PC-9 (cell line): ENCODE measurements around the gene RAD9B. TPM values are rescaled to one million over a fixed set of nuclear protein-coding genes. Genes with fewer than 3 reads are reported as not detected.
"Not testable (repeated sequence)": the region's sequence is repeated elsewhere in the genome, so short reads cannot be mapped to it uniquely, and the experiment has no call there.

ENCODE experiments used
- BruUV-seq: library from RNA; stranded (reverse); fragments of 400-500 nt; replicated peaks from 2 replicates; lab custom pipeline; 2021; lab: Mats Ljungman, UMichigan
- CTCF ChIA-PET: fragments of 300-600 bp; sonication (Branson Sonifier 250); formaldehyde crosslinking; loops from one replicate; lab custom pipeline; 2022; ENCODE audit warnings: antibody characterized with exemption; lab: Charles Lee
- POLR2A ChIA-PET: fragments of 300-600 bp; sonication (Branson Sonifier 250); formaldehyde crosslinking; loops from one replicate; lab custom pipeline; 2022; ENCODE audit warnings: antibody characterized with exemption; ENCODE audit not compliant: unreplicated experiment; lab: Charles Lee
- DNase-seq, 2 experiments: peaks; one replicate each; pipeline versions ENCODE4 v3.0.0 to v3.0.0-alpha.2; 2015 to 2022; ENCODE audit warnings: mixed read lengths in 1 of 2
- H2AFZ ChIP-seq: fragments of 200-600 bp; sonication (generic); 2 replicates; pipeline ENCODE4 v1.8.1; 2017; ENCODE audit warnings: antibody characterized with exemption
- H3F3A ChIP-seq: fragments of 200-600 bp; sonication (generic); 2 replicates; pipeline ENCODE4 v1.8.1; 2017; ENCODE audit warnings: antibody characterized with exemption, mild to moderate bottlenecking, low read depth; ENCODE audit not compliant: insufficient read depth
- H3K27ac ChIP-seq: fragments of 200-600 bp; sonication (generic); 2 replicates; pipeline ENCODE4 v1.6.1; 2016; ENCODE audit warnings: mixed run types
- H3K27me3 ChIP-seq: fragments of 200-600 bp; sonication (generic); 2 replicates; pipeline ENCODE4 v1.6.1; 2016; ENCODE audit warnings: low read depth, mixed run types; ENCODE audit not compliant: insufficient read depth
- H3K36me3 ChIP-seq: fragments of 200-600 bp; sonication (generic); 2 replicates; pipeline ENCODE4 v1.6.1; 2016; ENCODE audit warnings: low read depth, mixed run types
- H3K4me1 ChIP-seq: fragments of 200-600 bp; sonication (generic); replicated peaks from 2 replicates; pipeline ENCODE4 v1.6.1; 2016; ENCODE audit warnings: mixed run types; ENCODE audit not compliant: insufficient read depth
- H3K4me2 ChIP-seq: fragments of 200-600 bp; sonication (generic); 2 replicates; pipeline ENCODE4 v1.6.1; 2017; ENCODE audit warnings: mixed run types
- H3K4me3 ChIP-seq: fragments of 200-600 bp; sonication (generic); 2 replicates; pipeline ENCODE4 v1.6.1; 2016; ENCODE audit warnings: mixed run types
- H3K79me2 ChIP-seq: fragments of 200-600 bp; sonication (generic); 2 replicates; pipeline ENCODE4 v1.6.1; 2017; ENCODE audit warnings: low read depth, mixed run types
- H3K9me2 ChIP-seq: fragments of 200-600 bp; sonication (generic); 2 replicates; pipeline ENCODE4 v1.8.1; 2017; ENCODE audit warnings: mild to moderate bottlenecking; ENCODE audit not compliant: insufficient read depth
- H3K9me3 ChIP-seq: fragments of 200-600 bp; sonication (generic); 2 replicates; pipeline ENCODE4 v1.8.1; 2016; ENCODE audit warnings: low read depth; ENCODE audit not compliant: insufficient read depth
- H4K20me1 ChIP-seq: fragments of 200-600 bp; sonication (generic); 2 replicates; pipeline ENCODE4 v1.8.1; 2017; ENCODE audit not compliant: insufficient read depth
- EZH2 ChIP-seq: fragments of 200-600 bp; sonication (generic); IDR thresholded peaks from 2 replicates; pipeline ENCODE4 v1.8.0; 2017; ENCODE audit warnings: antibody characterized with exemption, low read depth
- intact Hi-C: fragments of 100-400 bp; cut with micrococcal nuclease; formaldehyde crosslinking; loops from one replicate; pipeline ENCODE4 v1.10.0; 2022; ENCODE audit not compliant: unreplicated experiment
- total RNA-seq: library from RNA; stranded (reverse); gene quantifications from 2 replicates; pipeline ENCODE4 v1.2.3, GENCODE V29; 2021
- TF ChIP-seq, protein P1 (sequence below): fragments of 200-600 bp; sonication (generic); conservative IDR thresholded peaks from 2 replicates; pipeline ENCODE4 v1.6.1; 2017; ENCODE audit warnings: mixed run types, antibody characterized with exemption, mild to moderate bottlenecking, moderate library complexity

RAD9B gene
- total RNA-seq, 1 experiment from 2014 or later = 2.3 TPM

DNA sequence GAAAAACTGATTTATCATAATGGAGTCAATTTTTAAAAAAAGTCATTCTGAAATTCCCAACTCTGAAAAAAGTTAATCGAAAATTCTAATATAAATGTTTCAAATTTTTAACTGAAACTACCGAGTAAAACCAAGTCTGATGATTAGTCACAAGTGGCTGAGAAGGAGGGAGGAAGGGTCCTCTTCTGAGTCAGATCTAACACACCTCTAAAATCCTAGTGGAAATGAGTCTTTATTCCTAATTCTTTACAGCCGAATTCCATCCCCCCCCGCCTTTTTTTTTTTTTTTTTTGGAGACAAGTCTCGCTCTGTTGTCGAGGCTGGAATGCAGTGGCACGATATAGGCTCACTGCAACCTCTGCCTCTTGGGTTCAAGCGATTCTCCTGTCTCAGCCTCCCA lies 37.9 kb downstream of the RAD9B start:
- DNase-seq = no peak
- POLR2A ChIA-PET = no interaction called here
- Histone ChIP-seq H3K4me3 (no peak overlapping the region), H3K9me3 (no peaks in the 10 kb centered on the region), H3K27me3 (no peaks in the 10 kb centered on the region), H4K20me1 (no peaks in the 10 kb centered on the region), H3K27ac (no peak overlapping the region), H3K36me3 (peaks cover 36% of the 10 kb centered on the region), H3F3A (peaks cover 11% of the 10 kb centered on the region; the same call in 1 of the 2 replicates), H3K9me2 (no peaks in the 10 kb centered on the region), H3K4me1 (peaks cover 4% of the 10 kb centered on the region; the same call in 1 of the 2 replicates), H3K4me2 (no peak overlapping the region), H3K79me2 (peaks cover 19% of the 10 kb centered on the region), H2AFZ (no peak overlapping the region)
- CTCF ChIA-PET = no interaction called here
- no TSS peak for BruUV-seq
- intact Hi-C loops = no loop called here
- no peak for TF ChIP-seq EZH2
- TF ChIP-seq, protein P1, sequence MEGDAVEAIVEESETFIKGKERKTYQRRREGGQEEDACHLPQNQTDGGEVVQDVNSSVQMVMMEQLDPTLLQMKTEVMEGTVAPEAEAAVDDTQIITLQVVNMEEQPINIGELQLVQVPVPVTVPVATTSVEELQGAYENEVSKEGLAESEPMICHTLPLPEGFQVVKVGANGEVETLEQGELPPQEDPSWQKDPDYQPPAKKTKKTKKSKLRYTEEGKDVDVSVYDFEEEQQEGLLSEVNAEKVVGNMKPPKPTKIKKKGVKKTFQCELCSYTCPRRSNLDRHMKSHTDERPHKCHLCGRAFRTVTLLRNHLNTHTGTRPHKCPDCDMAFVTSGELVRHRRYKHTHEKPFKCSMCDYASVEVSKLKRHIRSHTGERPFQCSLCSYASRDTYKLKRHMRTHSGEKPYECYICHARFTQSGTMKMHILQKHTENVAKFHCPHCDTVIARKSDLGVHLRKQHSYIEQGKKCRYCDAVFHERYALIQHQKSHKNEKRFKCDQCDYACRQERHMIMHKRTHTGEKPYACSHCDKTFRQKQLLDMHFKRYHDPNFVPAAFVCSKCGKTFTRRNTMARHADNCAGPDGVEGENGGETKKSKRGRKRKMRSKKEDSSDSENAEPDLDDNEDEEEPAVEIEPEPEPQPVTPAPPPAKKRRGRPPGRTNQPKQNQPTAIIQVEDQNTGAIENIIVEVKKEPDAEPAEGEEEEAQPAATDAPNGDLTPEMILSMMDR = no peak

GRCh38 chr12:110543252-110543959 lies 41.3 kb downstream of the RAD9B start:
- no peak for TF ChIP-seq EZH2
- DNase-seq = no peak
- no TSS peak for BruUV-seq
- Histone ChIP-seq H2AFZ (no peak overlapping the region), H3K79me2 (peaks cover 34% of the 10 kb centered on the region), H3K9me3 (no peaks in the 10 kb centered on the region), H3K27ac (no peak overlapping the region), H4K20me1 (no peaks in the 10 kb centered on the region; the same call in 1 of the 2 replicates), H3K9me2 (no peaks in the 10 kb centered on the region), H3K36me3 (peaks cover 25% of the 10 kb centered on the region), H3F3A (peaks cover 17% of the 10 kb centered on the region; the same call in 1 of the 2 replicates), H3K4me3 (no peak overlapping the region), H3K4me1 (peaks cover 13% of the 10 kb centered on the region), H3K4me2 (no peak overlapping the region), H3K27me3 (no peaks in the 10 kb centered on the region)
- intact Hi-C loops = no loop called here
- ChIA-PET POLR2A (interaction anchor here (0.6 kb wide), 1 partner anchor 32 kb away, joined by 10 read pairs; no protein-coding TSS in a partner anchor), CTCF (no interaction called here)

DNA sequence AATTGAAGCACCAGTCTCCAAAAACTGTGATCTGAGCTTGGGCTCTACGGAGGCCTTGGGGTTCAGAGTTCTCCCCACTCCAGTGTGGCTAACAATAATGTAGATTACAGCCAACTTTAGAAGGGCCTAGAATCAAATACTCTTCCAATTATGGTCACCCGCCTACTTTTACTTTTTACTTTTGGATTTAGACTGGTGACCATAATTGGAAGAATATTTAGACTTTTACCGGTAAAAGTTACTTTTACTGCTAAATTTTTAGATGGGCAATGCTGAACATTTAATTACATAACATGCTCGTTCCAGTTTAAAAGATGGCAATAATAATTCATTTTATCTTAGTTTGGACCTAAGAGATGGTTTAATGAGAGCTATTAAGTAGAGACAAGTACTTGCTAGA lies 41.8 kb downstream of the RAD9B start:
- no TSS peak for BruUV-seq
- peaks cover 39% of the 10 kb centered on the region for H3K79me2 ChIP-seq
- no peak overlapping the region for H3K27ac ChIP-seq

DNA sequence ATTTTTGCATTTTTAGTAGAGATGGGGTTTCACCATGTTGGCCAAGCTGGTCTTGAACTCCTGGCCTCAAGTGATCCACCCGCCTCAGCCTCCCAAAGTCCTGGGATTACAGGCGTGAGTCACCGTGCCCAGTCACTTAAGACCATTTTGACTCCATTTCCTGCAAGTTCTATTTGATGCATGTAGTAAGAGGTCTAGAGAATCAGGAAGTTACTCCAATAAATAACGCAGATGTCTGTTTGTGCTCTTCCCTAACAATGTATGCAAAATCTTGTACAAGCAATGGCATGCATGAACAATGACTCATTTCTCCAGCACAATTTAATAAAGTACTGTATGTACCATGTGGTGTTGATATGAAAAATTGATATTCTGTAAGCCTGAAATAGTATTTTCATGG lies 43.1 kb downstream of the RAD9B start:
- CTCF ChIA-PET = interaction anchor here (0.6 kb wide), 1 partner anchor 46 kb away, joined by 3 read pairs; no protein-coding TSS in a partner anchor
- H3K4me3 ChIP-seq, H3K9me3 ChIP-seq, H3K9me2 ChIP-seq, POLR2A ChIA-PET, H4K20me1 ChIP-seq, H3K4me2 ChIP-seq, H3K36me3 ChIP-seq, H2AFZ ChIP-seq, H3K27me3 ChIP-seq, H3K27ac ChIP-seq: not testable (repeated sequence)
- H3K4me1 ChIP-seq = peaks cover 13% of the 10 kb centered on the region
- H3F3A ChIP-seq = peaks cover 17% of the 10 kb centered on the region; the same call in 1 of the 2 replicates
- peak; percentile 34 to 61 for DNase-seq
- peaks cover 39% of the 10 kb centered on the region for H3K79me2 ChIP-seq
- TSS peak; percentile 23 for BruUV-seq
- intact Hi-C loops = loop anchor here (5.0 kb wide), 1 partner anchor 43 kb away; the partner anchor contains the start of genes RAD9B and VPS29

More for the DNA sequence above, 41.8 kb downstream of the RAD9B start:
- ChIA-PET POLR2A (interaction anchor here (0.6 kb wide), 1 partner anchor 32 kb away, joined by 10 read pairs; no protein-coding TSS in a partner anchor), CTCF (no interaction called here)
- H3F3A ChIP-seq = peaks cover 17% of the 10 kb centered on the region; the same call in 1 of the 2 replicates
- H3K9me2 ChIP-seq = no peaks in the 10 kb centered on the region
- H3K4me1 ChIP-seq = peaks cover 13% of the 10 kb centered on the region
- no peaks in the 10 kb centered on the region for H3K27me3 ChIP-seq
- no peaks in the 10 kb centered on the region; the same call in none of the 2 replicates for H4K20me1 ChIP-seq
- no peak overlapping the region for H3K4me2 ChIP-seq
- H2AFZ ChIP-seq = no peak overlapping the region
- no peak for DNase-seq
- peaks cover 19% of the 10 kb centered on the region for H3K36me3 ChIP-seq
- TF ChIP-seq EZH2 = no peak
- TF ChIP-seq, protein P1 = no peak
- intact Hi-C loops = no loop called here
- no peak overlapping the region for H3K4me3 ChIP-seq
- no peaks in the 10 kb centered on the region for H3K9me3 ChIP-seq
